ENCODE measurements around the gene KCNQ2.

The KCNQ2 gene

DNA sequence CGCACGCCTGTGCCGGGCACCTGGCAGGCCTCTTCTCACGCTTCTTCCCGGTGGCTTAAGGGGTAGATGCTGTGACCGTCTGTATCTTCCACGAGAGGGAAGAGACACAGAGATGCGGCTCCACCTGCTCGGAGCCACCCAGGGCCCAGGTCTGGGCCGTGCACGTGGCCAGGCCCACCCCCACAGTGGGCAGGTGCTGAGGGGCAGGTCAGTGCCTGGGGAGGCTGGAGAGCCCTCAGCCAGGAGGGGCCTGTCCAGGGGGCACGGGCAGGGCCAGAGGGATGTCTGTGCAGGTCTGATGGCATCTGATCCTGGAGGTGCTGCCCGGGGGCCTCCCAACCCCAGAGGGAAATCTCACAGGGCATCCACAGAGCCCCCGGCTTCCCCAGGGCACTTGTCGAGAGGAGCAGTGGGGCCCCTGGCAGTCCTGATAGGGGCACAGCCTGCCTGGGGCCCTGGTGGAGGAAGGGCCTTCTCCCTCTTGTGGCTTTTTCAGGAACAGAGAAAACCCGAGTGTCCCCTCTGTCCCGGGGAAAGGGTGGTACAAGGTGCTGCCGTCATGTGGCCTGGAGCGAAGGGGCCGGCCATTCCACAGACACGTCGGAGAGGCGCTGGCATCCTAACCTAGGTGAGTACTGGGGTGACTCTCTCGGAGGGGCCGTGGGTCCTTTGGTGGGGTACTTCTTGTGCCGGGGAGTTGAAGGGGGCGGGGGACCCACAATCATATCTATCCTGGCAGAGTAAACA, 61.1 kb downstream of the KCNQ2 start:
- no peak for DNase-seq
- Mint-ChIP-seq H3K27me3 (peaks cover 6% of the 10 kb centered on the region), H3K27ac (peak overlapping the region in 1 of 2 donors; percentile 69), H3K4me1 (peaks cover 13% of the 10 kb centered on the region), H3K9me3 (no peaks in the 10 kb centered on the region), H3K4me3 (peak overlapping the region; percentile 6 to 7)
- no peak for ATAC-seq

DNA sequence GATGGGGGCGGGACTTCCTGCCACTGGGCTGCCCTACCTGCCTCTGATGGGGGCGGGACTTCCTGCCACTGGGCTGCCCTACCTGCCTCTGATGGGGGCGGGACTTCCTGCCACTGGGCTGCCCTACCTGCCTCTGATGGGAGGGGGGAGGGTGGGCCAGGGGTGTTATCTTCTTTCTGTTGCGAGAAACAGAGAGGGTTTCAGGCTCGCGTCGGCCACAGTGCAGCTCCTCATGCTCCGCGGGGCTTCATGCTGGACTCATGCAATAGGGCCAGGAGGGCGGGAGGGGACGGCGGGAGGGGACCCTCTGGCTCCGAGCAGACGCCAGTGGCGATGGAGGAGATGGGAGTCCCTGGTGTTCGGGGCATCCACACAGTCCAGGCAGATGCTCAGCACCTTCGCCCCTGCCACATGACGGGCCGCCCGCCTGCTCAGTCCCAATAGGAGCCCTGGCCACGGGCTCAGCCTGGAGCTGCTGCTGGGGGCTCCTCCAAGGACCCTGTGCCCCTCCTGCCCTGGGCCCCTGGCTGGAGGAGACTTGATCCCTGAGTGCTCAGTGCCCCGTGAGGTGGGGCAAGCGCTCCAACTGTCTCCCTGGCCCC, 62.5 kb downstream of the KCNQ2 start:
- H3K27me3 Mint-ChIP-seq: no peaks in the 10 kb centered on the region
- no peak for ATAC-seq
- no peak overlapping the region for H3K4me3 Mint-ChIP-seq
- no peak overlapping the region for H3K27ac Mint-ChIP-seq
- H3K4me1 Mint-ChIP-seq: peaks cover 13% of the 10 kb centered on the region
- no peak for DNase-seq
- H3K9me3 Mint-ChIP-seq: no peaks in the 10 kb centered on the region

DNA sequence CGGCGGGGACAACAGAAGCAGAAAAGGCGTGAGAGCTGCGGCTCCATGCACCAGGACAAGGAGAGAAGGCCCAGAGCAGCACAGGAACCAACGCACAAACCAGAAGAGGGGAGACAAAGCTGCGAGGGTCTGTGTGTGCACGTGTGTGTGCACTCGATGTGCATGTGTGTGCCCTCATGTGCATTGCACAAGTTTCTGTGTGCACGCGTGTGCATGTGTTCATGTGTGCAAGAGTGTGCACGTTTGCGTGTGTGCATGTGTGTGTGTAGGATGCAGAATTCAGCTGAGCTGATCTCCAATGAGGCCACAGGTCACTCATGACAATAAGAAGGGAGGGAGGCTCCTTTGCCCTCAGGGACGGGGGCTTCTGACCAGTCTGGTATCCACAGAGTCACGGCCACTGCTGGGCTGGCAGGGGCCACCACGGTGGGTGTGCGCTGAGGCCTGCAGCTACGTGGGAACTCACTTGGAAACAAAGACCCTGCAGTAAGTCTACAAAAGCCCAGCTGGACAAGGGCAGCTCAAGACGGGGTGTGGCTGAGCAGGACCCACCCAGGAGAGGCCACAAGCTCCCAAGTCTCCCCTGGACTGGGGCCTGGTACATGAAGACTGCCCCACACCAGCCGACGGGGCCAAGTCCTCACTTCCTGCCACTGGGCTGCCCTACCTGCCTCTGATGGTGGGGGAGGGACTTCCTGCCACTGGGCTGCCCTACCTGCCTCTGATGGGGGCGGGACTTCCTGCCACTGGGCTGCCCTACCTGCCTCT, 63.2 kb downstream of the KCNQ2 start:
- no peak overlapping the region for H3K4me3 Mint-ChIP-seq
- peaks cover 13% of the 10 kb centered on the region for H3K4me1 Mint-ChIP-seq
- H3K27me3 Mint-ChIP-seq: no peaks in the 10 kb centered on the region
- H3K27ac Mint-ChIP-seq: no peak overlapping the region
- DNase-seq (no peak), ATAC-seq (no peak)
- H3K9me3 Mint-ChIP-seq: no peaks in the 10 kb centered on the region

DNA sequence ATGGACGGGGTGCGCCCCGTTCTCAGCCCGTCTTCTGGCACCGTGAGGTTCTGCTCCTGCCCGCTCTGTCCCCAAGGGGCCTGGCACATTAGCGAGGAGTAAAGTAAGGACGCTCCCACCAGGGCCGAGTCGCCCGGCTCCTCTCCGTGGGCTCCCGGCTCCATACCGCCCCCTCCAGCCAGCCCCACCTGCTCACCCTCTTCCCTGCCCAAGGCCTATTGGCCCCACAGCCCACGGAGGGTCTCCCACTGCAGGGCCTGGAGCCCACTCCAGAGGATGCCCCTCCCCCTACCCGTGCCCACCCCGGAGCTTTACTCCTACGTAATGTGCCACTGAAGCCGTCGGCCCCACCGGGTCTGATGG, 63.8 kb downstream of the KCNQ2 start:
- ATAC-seq (no peak), DNase-seq (no peak)
- no peak overlapping the region for H3K4me3 Mint-ChIP-seq
- H3K9me3 Mint-ChIP-seq: no peaks in the 10 kb centered on the region
- H3K27me3 Mint-ChIP-seq: no peaks in the 10 kb centered on the region
- H3K4me1 Mint-ChIP-seq: peaks cover 13% of the 10 kb centered on the region
- no peak overlapping the region for H3K27ac Mint-ChIP-seq

DNA sequence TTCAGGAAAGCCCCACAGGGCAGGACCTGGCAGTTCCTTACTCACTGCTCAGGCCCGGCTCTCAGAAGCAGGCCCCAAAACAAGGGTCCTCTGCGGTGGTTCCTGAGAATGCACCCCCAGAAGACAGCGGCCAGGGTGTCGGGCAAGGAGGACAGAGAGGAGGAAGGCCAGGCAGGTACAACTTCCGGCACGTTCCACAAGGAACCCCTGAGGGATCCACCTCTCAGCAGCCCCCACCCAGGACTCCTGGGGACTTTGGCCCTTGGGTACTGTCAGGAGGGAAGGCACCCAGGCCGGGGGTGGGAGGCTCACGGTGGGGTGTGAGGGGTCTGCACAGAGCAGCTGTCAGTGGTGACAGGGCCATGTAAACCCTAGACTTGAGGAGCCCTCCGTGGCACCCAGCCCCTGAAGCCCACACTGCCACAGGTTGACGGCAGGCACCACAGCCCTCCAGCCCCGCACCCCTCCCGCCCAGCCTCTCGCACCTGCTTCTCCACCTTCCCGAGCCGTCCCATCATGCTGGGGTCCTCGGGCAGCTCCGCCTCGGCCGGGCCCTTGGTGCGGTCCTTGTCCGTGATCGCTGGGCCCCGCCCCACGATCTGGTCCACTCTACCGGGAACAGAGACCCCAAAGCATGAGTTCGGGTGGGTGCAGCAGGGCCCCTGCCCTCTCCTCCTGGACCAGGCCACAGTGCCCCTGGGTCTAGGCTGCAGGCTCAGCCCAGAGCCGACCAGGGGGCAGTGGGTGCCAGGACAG, 64.3 kb downstream of the KCNQ2 start:
- H3K27me3 Mint-ChIP-seq: no peaks in the 10 kb centered on the region
- peaks cover 13% of the 10 kb centered on the region for H3K4me1 Mint-ChIP-seq
- H3K4me3 Mint-ChIP-seq: no peak overlapping the region
- no peak for DNase-seq
- ATAC-seq: no peak
- H3K27ac Mint-ChIP-seq: no peak overlapping the region
- no peaks in the 10 kb centered on the region for H3K9me3 Mint-ChIP-seq

DNA sequence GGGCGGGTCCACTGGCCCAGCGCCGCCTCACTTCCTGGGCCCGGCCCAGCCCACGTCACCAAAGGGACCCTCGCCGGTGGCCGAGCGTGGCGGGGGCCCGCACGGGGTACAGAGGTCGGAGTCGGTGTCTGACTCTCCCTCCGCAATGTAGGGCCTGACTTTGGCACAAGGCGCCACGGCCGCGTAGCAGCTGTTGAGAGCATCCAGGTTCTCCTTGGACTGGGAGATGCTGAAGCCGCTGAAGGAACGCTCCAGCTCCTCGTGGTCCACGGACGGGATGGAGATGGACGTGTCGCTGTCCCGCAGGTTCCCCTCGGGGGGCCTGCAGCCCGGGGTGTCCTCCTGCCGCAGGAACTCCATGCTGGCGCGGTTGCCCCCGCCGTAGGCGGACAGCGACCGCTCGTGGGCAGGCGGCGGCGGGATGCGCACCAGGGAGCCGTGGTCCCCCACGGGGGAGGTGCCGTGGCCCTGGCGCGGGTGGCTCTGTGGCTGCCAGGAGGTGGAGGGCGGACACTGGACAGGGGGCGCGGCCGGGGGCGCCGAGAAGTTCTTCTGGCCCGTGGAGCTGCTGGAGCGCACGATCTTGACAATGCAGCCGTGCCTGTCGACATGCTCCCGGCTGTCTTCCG, 65.7 kb downstream of the KCNQ2 start:
- Mint-ChIP-seq H3K9me3 (no peaks in the 10 kb centered on the region), H3K27ac (no peak overlapping the region), H3K4me3 (no peak overlapping the region), H3K4me1 (peaks cover 9% of the 10 kb centered on the region), H3K27me3 (peaks cover 13% of the 10 kb centered on the region)
- DNase-seq: no peak
- ATAC-seq: peak; percentile 10

DNA sequence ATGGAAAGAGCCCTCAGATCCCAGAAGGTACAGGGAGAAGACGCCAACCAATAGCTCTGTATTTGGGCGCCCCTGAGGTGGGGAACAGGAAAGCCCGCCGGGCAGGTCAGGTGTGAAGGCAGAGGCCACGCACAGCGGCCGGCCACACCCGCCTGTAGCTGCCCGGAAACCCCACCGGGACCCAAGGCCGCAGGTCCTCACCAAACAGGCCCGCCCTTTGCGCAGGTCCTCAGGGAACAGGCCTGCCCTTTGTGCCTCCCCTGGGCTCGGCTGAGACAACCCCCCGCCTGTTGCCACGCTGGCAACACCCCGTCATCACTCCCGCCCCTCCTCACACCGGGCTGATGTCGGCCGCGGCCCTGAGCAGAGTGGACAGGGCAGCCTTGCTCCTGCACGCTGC, 66.4 kb downstream of the KCNQ2 start:
- Mint-ChIP-seq H3K9me3 (no peaks in the 10 kb centered on the region), H3K27ac (no peak overlapping the region), H3K4me1 (peaks cover 2% of the 10 kb centered on the region), H3K4me3 (no peak overlapping the region), H3K27me3 (peaks cover 17% of the 10 kb centered on the region)
- ATAC-seq: no peak
- no peak for DNase-seq

DNA sequence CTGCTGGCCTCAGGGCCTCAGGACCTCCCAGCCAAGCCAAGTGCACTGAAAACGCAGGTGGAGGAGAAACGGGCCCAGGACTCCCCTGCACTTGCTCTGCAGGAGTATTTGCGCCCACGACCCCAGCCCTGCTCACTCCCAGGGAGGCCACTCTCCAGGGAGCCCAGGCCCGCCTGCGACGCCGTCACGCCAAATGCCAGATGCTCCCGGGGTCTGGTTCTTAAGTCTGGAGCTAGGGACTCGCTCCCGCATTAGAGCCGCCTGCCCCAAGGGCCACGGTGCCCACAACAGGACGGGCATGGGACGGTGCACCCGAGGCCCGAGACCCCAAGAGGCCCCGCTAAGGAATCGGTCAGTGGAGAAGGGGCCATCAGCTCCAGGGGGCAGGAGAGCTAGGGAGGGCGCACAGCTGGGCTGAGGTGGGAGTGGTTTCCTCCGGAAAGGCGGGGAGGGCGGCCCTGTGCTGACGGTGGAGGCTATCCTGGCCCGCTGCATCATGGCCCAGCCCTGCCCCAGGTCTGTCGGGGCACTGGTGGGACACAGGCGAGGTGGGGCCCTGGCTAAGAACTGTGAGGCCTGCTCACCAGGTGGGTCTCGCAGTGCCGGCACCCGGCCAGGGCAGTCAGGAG, 67.2 kb downstream of the KCNQ2 start:
- DNase-seq (no peak), ATAC-seq (no peak)
- H3K27me3 Mint-ChIP-seq: peaks cover 17% of the 10 kb centered on the region
- H3K4me1 Mint-ChIP-seq: no peaks in the 10 kb centered on the region
- no peak overlapping the region for H3K27ac Mint-ChIP-seq
- no peaks in the 10 kb centered on the region for H3K9me3 Mint-ChIP-seq
- H3K4me3 Mint-ChIP-seq: no peak overlapping the region

DNA sequence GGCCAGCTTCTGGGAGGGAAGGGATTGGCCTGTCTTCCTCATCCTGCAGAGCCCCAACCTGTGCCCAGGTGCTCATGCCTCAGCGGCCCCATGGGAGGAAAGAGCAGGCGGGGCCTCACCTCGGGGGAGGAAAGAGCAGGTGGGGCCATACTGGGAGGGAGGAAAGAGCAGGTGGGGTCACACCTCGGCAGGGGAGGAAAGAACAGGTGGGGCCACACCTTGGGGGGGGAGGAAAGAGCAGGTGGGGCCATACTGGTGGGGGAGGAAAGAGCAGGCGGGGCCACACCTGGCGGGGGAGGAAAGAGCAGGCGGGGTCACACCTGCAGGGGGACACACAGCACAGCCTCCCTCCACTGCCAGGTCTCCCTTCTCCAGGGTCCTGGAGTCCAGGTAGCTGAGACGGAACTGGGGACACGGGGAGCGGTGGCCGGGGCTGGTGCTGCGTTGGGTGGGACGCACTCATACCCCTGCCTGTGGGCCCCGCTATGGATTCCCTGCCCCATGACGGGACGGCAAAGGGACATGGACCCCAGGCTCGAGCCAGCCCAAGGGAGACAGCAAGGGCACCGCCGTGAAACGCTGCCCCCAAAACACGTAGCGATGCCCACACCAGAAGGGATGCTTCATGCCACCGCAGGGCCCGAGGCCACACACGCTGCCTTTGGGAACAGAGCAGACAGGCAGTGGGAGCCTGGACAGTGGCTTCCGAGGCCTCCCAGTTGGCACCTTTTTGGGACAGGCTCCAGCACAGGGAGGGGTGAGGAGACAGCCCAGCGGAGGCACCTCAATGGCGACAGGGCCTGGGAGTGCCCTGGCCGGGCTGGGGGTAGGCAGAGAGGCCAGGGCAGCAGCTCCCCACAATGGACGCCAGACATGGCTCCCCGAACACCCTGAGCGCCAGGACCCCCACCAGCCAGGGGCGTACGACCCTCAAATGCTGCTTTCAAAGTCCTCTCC, 68.0 kb downstream of the KCNQ2 start:
- peaks cover 17% of the 10 kb centered on the region for H3K27me3 Mint-ChIP-seq
- H3K9me3 Mint-ChIP-seq: no peaks in the 10 kb centered on the region
- H3K4me1 Mint-ChIP-seq: no peaks in the 10 kb centered on the region
- H3K27ac Mint-ChIP-seq: no peak overlapping the region
- DNase-seq: no peak
- H3K4me3 Mint-ChIP-seq: no peak overlapping the region
- no peak for ATAC-seq

DNA sequence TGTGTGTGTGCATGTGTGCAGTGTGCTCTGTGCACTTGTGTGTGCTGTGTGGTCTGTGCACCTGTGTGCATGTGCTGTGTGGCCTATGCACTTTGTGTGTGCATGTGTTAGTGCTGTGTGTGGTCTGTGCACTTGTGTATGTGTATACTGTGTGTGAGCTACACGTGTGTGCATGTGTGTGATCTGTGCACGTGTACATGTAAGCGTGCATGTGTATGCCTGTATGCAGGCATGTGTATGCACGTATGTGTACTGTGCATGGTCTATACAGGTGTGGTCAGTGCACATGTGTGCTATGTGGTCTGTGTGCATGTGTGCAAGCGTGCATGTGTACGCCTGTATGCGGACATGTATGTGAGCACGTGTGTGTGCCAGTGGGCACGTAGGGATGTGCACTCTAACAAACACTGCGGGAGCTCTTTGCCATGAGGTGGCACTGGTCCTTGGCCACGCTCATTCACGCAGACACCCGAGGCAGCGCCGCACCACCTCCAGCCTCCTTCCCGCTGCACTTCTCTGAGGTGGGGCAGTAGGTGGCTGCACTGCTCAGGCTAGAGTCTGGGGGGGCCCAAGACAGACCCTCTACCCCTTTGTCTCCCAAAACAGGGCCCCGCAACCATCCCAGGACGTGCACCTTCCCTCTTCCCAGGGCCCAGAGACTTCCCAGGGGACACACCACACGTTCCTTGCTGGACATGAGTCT, 68.9 kb downstream of the KCNQ2 start:
- Mint-ChIP-seq H3K4me1 (no peaks in the 10 kb centered on the region), H3K4me3 (no peak overlapping the region), H3K27ac (no peak overlapping the region), H3K27me3 (peaks cover 17% of the 10 kb centered on the region), H3K9me3 (no peaks in the 10 kb centered on the region)
- DNase-seq (no peak), ATAC-seq (no peak)

DNA sequence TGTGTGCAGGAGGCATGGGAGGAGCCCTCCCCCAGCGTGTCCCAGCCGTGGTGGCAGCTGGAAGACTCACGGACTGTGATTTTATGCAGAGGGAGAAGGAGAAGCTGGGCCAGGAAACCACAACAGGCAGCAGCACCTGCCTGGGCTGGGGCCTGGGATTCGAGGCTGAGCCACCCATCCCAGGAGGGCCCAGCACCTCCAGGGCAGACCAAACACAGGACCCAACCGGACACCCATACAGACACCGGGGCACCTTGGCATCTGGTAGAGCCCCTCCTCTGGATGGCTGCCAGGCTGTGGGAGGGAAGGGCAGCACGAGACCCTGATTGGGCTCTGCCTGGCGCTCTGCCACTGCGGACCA, 69.6 kb downstream of the KCNQ2 start:
- Mint-ChIP-seq H3K9me3 (no peaks in the 10 kb centered on the region), H3K27me3 (peaks cover 17% of the 10 kb centered on the region), H3K27ac (no peak overlapping the region), H3K4me1 (no peaks in the 10 kb centered on the region), H3K4me3 (no peak overlapping the region)
- no peak for ATAC-seq
- DNase-seq: no peak

DNA sequence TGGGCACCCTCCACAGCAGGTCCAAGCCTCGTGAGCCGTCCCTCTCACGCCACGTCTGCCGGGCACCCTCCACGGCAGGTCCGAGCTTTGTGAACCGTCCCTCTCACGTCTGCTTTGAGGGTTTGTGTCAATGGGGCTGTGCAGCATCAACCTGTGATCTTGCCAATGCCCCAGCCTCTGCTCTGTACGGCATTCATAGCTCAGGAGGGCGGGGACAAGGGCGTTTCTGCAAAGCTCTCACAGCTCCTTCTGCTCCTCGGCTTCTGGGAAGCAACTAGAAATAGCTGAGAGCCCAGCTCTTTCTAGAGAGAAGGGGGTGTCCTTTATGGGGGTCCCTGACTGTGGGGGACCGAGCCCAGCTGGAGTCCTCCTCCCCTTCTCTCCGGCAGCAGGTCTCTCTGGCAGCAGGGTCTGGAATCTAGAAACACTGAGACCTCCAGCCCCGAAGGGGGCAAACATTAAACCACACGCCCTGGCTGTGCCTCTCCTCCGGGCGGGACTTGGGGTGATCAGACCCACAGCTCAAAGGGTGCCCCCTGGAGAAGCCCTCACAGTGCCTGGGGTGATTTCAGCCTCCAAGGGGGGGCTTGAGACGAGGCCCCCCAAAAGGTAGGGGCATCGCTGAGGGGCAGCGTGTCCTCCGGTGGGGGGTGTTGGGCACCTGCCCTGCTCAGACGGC, 70.1 kb downstream of the KCNQ2 start:
- no peaks in the 10 kb centered on the region for H3K9me3 Mint-ChIP-seq
- H3K27me3 Mint-ChIP-seq: peaks cover 17% of the 10 kb centered on the region
- no peaks in the 10 kb centered on the region for H3K4me1 Mint-ChIP-seq

DNA sequence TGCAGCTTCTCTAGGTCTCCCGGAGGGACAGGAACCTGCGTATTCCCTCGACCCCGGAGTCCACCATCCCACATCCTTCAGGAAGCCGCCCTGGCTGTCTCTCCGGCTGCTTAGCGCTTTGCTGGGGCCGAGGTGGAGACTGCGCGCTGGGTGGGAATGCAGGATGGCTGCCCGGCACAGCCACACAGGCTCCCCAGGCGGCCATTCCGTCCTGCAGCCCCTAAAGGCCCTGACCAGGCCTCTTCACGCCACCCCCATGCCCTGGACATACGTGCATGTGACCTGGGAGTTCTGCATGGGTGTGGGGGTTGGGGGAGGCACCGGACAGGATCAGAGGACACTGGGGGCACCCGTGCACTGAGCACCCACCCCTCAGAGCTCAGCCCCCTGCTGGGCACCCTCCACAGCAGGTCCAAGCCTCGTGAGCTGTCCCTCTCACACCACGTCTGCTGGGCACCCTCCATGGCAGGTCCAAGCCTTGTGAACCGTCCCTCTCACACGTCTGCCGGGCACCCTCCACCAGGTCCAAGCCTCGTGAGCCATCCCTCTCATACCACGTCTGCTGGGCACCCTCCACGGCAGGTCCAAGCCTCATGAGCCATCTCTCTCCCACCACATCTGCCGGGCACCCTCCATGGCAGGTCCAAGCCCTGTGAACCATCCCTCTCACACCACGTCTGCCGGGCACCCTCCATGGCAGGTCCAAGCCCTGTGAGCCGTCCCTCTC, 70.9 kb downstream of the KCNQ2 start:
- H3K4me3 Mint-ChIP-seq: no peak overlapping the region
- peaks cover 17% of the 10 kb centered on the region for H3K27me3 Mint-ChIP-seq
- ATAC-seq (no peak), DNase-seq (no peak)
- no peak overlapping the region for H3K27ac Mint-ChIP-seq
- H3K4me1 Mint-ChIP-seq: no peaks in the 10 kb centered on the region
- no peaks in the 10 kb centered on the region for H3K9me3 Mint-ChIP-seq

More for the DNA sequence above, 70.1 kb downstream of the KCNQ2 start:
- ATAC-seq (no peak), DNase-seq (no peak)
- Mint-ChIP-seq H3K27ac (no peak overlapping the region), H3K4me3 (no peak overlapping the region)

All from stimulated activated naive CD8-positive, alpha-beta T cell treated with anti-CD3 and anti-CD28 coated beads, Interleukin-15, amount 100 ng/mL, for 72 hours (primary cell).